Keratinocyte (primary cell): Measurements from ENCODE around the gene KCNQ1OT1. TPM values are rescaled to one million over a fixed set of nuclear protein-coding genes. Genes with fewer than 3 reads are reported as not detected.

Experiments
- DNase-seq: peaks from one replicate; pipeline ENCODE4 v3.0.0-alpha.2; 2011; ENCODE audit warnings: low read depth, missing footprints, low spot score
- FAIRE-seq: peaks from 2 replicates; lab custom pipeline; 2011; peaks lifted over from hg19 to GRCh38; lab: Jason Lieb, UNC
- H2AFZ ChIP-seq: 2 replicates; pipeline ENCODE4 v1.6.0; 2012; ENCODE audit warnings: low read length, control low read depth, inconsistent platforms; ENCODE audit not compliant: control insufficient read depth
- H3K27ac ChIP-seq: 2 replicates; pipeline ENCODE4 v1.5.1; 2011; ENCODE audit warnings: low read length; ENCODE audit not compliant: control insufficient read depth, insufficient read depth
- H3K27me3 ChIP-seq: 3 replicates; pipeline ENCODE4 v1.6.0; 2011; ENCODE audit warnings: low read length; ENCODE audit not compliant: control insufficient read depth, insufficient read depth; ENCODE audit errors: extremely low read depth
- H3K36me3 ChIP-seq, 2 experiments: 2 replicates in 1 of 2; 3 replicates in 1 of 2; pipeline ENCODE4 v1.5.1; 2011; ENCODE audit warnings: low read length in 2 of 2, mild to moderate bottlenecking in 1 of 2; ENCODE audit not compliant: control insufficient read depth in 2 of 2, insufficient read depth in 2 of 2; ENCODE audit errors: extremely low read depth in 1 of 2
- H3K4me1 ChIP-seq: 3 replicates; pipeline ENCODE4 v1.5.1; 2011; ENCODE audit warnings: low read length; ENCODE audit not compliant: control insufficient read depth, insufficient read depth; ENCODE audit errors: extremely low read depth
- H3K4me2 ChIP-seq: 3 replicates; pipeline ENCODE4 v1.6.0; 2011; ENCODE audit warnings: low read depth, low read length; ENCODE audit not compliant: control insufficient read depth, insufficient read depth; ENCODE audit errors: extremely low read depth
- H3K4me3 ChIP-seq, 3 experiments: fragments of 200-600 bp in 1 of 3; sonication (generic) in 1 of 3; 2 replicates in 2 of 3; 3 replicates in 1 of 3; pipeline ENCODE4 v1.5.1; 2011 to 2016; ENCODE audit warnings: low read length in 3 of 3, mild to moderate bottlenecking in 3 of 3, control low read depth in 2 of 3, inconsistent platforms in 1 of 3, low read depth in 1 of 3, mixed read lengths in 1 of 3, mixed run types in 1 of 3, moderate library complexity in 1 of 3; ENCODE audit not compliant: control insufficient read depth in 2 of 3, insufficient read depth in 2 of 3; ENCODE audit errors: extremely low read depth in 1 of 3
- H3K79me2 ChIP-seq: 2 replicates; pipeline ENCODE4 v1.6.0; 2012; ENCODE audit warnings: low read length; ENCODE audit not compliant: control insufficient read depth, insufficient read depth
- H3K9ac ChIP-seq: 3 replicates; pipeline ENCODE4 v1.6.0; 2011; ENCODE audit warnings: low read length; ENCODE audit not compliant: control insufficient read depth, insufficient read depth; ENCODE audit errors: extremely low read depth
- H3K9me1 ChIP-seq: 3 replicates; pipeline ENCODE4 v1.6.0; 2011; ENCODE audit warnings: low read length; ENCODE audit not compliant: control insufficient read depth, insufficient read depth; ENCODE audit errors: extremely low read depth
- H3K9me3 ChIP-seq: 2 replicates; pipeline ENCODE4 v1.5.1; 2012; ENCODE audit warnings: low read depth, low read length; ENCODE audit not compliant: control insufficient read depth
- H4K20me1 ChIP-seq: 3 replicates; pipeline ENCODE4 v1.6.0; 2011; ENCODE audit warnings: low read length; ENCODE audit not compliant: control insufficient read depth, insufficient read depth; ENCODE audit errors: extremely low read depth
- EZH2 ChIP-seq: IDR thresholded peaks from one replicate; pipeline ENCODE4 v1.6.1; 2012; ENCODE audit warnings: inconsistent platforms, mild to moderate bottlenecking, low read length, moderate library complexity
- dilution Hi-C: fragments of 300-500 bp; cut with MboI; formaldehyde crosslinking; loops from one replicate; pipeline ENCODE4 v1.7.0; 2020; ENCODE audit warnings: low sequenced_read_pairs; ENCODE audit not compliant: extremely low pct_ligation_motif_present
- polyA plus RNA-seq, 5 experiments: library from polyadenylated mRNA; depleted of rRNA in 3 of 5; stranded (reverse) in 3 of 5; stranded (forward) in 1 of 5; unstranded in 1 of 5; fragments of >200 nt; gene quantifications; 1 replicate in 1 of 5; 2 replicates in 3 of 5; 3 replicates in 1 of 5; pipeline versions ENCODE4 v1.2.1 to v1.2.3, GENCODE V29; 2011 to 2012; ENCODE audit warnings: missing spikeins in 2 of 5, low read depth in 1 of 5, low replicate concordance in 1 of 5
- TF ChIP-seq, protein P1 (sequence below), 3 experiments: IDR thresholded peaks in 1 of 3; conservative IDR thresholded peaks in 1 of 3; optimal IDR thresholded peaks in 1 of 3; 2 replicates in 2 of 3; 3 replicates in 1 of 3; pipeline versions ENCODE3 to v1.5.1; 2011; ENCODE audit warnings: low read length in 3 of 3, mild to moderate bottlenecking in 3 of 3, moderate library complexity in 2 of 3, control low read depth in 1 of 3, inconsistent platforms in 1 of 3; ENCODE audit not compliant: insufficient read depth in 2 of 3; ENCODE audit errors: extremely low read depth in 1 of 3

KCNQ1OT1 gene
- polyA plus RNA-seq, 1 donor (not counting 4 experiments of a cell fraction or from before 2014, with no cell fraction given), result 0.07 TPM

DNA sequence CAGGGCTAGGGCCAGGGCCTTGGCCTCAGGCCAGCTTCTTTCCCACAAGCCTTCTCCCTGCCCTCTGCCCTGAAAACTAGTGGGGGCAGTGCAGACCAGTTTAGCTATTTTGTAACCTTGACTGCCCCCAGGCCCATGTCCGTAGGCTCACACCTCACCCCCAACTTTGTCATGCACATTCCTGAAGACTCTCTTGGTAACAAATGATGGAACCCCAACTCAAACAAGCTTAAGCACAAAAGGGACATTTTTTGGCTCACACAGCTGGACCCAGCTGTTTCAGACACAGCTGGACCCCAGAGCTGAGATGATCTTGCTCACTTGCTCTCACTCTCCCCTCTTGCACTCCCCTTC lies 46.6 kb downstream of the KCNQ1OT1 start:
- H3K27ac ChIP-seq, result no peak overlapping the region
- H3K4me2 ChIP-seq, result no peak overlapping the region
- no peaks in the 10 kb centered on the region for H3K79me2 ChIP-seq
- H3K9me3 ChIP-seq, result no peaks in the 10 kb centered on the region
- H3K9ac ChIP-seq, result no peak overlapping the region
- peaks cover 2% of the 10 kb centered on the region for H3K27me3 ChIP-seq
- H4K20me1 ChIP-seq, result no peaks in the 10 kb centered on the region
- no peaks in the 10 kb centered on the region for H3K4me1 ChIP-seq
- TF ChIP-seq, protein P1, sequence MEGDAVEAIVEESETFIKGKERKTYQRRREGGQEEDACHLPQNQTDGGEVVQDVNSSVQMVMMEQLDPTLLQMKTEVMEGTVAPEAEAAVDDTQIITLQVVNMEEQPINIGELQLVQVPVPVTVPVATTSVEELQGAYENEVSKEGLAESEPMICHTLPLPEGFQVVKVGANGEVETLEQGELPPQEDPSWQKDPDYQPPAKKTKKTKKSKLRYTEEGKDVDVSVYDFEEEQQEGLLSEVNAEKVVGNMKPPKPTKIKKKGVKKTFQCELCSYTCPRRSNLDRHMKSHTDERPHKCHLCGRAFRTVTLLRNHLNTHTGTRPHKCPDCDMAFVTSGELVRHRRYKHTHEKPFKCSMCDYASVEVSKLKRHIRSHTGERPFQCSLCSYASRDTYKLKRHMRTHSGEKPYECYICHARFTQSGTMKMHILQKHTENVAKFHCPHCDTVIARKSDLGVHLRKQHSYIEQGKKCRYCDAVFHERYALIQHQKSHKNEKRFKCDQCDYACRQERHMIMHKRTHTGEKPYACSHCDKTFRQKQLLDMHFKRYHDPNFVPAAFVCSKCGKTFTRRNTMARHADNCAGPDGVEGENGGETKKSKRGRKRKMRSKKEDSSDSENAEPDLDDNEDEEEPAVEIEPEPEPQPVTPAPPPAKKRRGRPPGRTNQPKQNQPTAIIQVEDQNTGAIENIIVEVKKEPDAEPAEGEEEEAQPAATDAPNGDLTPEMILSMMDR (optimal IDR thresholded peaks at IDR 0.05 in 1 of 3, IDR thresholded peaks at IDR 0.05 in 1 of 3, conservative IDR thresholded peaks at IDR 0.05 in 1 of 3; ENCODE audit: extremely low read depth in 1 of 3, insufficient read depth in 2 of 3, low read length in 3 of 3), result no peak
- no peak for TF ChIP-seq EZH2
- H3K36me3 ChIP-seq, result no peaks in the 10 kb centered on the region
- FAIRE-seq, result no peak
- no peak overlapping the region for H2AFZ ChIP-seq
- no peak for DNase-seq
- H3K4me3 ChIP-seq, result no peak overlapping the region
- no peaks in the 10 kb centered on the region for H3K9me1 ChIP-seq
- dilution Hi-C loops, result no loop called here

DNA sequence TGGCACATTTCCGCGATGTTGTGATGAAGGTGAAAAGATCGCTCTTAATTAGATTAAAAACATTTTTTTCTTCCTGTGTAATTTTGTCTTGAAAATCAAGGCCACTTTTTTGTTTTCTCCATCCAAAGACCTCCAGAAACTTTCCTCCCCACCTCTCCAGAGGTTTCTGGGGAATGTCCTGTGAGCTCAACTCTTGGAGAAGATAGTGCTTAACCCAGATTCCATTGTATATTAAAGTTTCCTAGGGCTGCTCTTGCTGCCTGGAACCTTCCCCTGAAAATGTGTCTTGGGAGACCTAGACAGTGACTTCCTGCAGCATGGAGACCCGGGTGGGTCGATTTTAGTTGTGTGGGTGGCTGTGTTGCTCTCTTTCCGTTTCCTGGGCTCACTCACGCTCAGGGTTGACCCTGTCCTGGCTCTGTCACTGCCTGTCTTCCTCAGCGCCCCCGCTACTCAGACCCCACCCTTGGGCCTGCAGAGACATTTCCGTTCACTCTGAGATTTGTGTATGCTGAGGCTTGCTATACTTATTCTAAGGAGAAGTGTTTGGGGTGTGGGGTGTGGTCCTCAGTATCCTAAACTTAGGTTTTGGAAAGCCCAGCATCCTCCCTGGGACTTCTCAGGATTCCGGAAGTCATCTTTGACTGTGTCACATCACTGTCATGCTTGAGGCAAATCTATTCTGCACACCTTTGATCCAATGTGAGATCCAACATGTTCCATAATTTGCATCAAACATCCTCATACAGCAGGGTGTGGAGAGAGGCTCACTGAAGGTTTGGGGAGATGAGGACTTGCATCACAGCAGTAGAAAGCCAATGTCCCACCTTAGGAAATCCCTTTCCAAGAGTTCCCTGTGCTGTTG lies 47.2 kb downstream of the KCNQ1OT1 start:
- Histone ChIP-seq H3K79me2 (no peaks in the 10 kb centered on the region), H3K9me1 (no peaks in the 10 kb centered on the region), H3K27ac (no peak overlapping the region), H3K36me3 (no peaks in the 10 kb centered on the region), H3K27me3 (peaks cover 2% of the 10 kb centered on the region), H3K9me3 (no peaks in the 10 kb centered on the region), H3K4me3 (no peak overlapping the region), H3K9ac (no peak overlapping the region), H3K4me2 (no peak overlapping the region), H2AFZ (no peak overlapping the region), H4K20me1 (no peaks in the 10 kb centered on the region), H3K4me1 (no peaks in the 10 kb centered on the region)
- dilution Hi-C loops, result no loop called here
- FAIRE-seq (no peak), DNase-seq (no peak)
- TF ChIP-seq EZH2, result no peak
- TF ChIP-seq, protein P1 (optimal IDR thresholded peaks at IDR 0.05 in 1 of 3, IDR thresholded peaks at IDR 0.05 in 1 of 3, conservative IDR thresholded peaks at IDR 0.05 in 1 of 3; ENCODE audit: extremely low read depth in 1 of 3, insufficient read depth in 2 of 3, low read length in 3 of 3), result no peak
